Epithelial cell of esophagus (primary cell): Measurements from ENCODE around the gene TNFSF8.
A peak's percentile ranks its signal among the peaks of the same experiment; 100 is the strongest.

Source experiments
- DNase-seq: peaks from one replicate; pipeline ENCODE4 v3.0.0; 2010; ENCODE audit warnings: low read depth
- H3K4me3 ChIP-seq: 2 replicates; pipeline ENCODE4 v1.5.1; 2011; ENCODE audit warnings: mild to moderate bottlenecking, low read length, control low read depth
- CTCF ChIP-seq: IDR thresholded peaks from 2 replicates; pipeline ENCODE4 v1.5.1; 2011; ENCODE audit warnings: low read depth, mild to moderate bottlenecking, low read length, control low read depth, inconsistent platforms; ENCODE audit not compliant: insufficient read depth; ENCODE audit errors: missing control alignments

The TNFSF8 gene

GRCh38 chr9:114893221-114894010 lies 37.0 kb downstream of the TNFSF8 start:
- no peak overlapping the region for H3K4me3 ChIP-seq
- DNase-seq = peak; percentile 43
- TF ChIP-seq CTCF = no peak

- no peak for DNase-seq
- no peak for TF ChIP-seq CTCF
- H3K4me3 ChIP-seq = no peak overlapping the region
Measured at GRCh38 chr9:114889802-114890224, 40.6 kb downstream of the TNFSF8 start.

GRCh38 chr9:114888607-114889006 lies 41.8 kb downstream of the TNFSF8 start:
- no peak overlapping the region for H3K4me3 ChIP-seq
- TF ChIP-seq CTCF = no peak

GRCh38 chr9:114887963-114888362 lies 42.4 kb downstream of the TNFSF8 start:
- TF ChIP-seq CTCF = no peak
- no peak overlapping the region for H3K4me3 ChIP-seq
- DNase-seq = no peak

More at GRCh38 chr9:114888607-114889006, 41.8 kb downstream of the TNFSF8 start:
- no peak for DNase-seq

GRCh38 chr9:114884787-114885452 lies 45.5 kb downstream of the TNFSF8 start:
- no peak overlapping the region for H3K4me3 ChIP-seq
- DNase-seq = peak; percentile 95
- TF ChIP-seq CTCF = no peak

- TF ChIP-seq CTCF = no peak
- H3K4me3 ChIP-seq = no peak overlapping the region
- DNase-seq = peak; percentile 84
Measured at GRCh38 chr9:114883709-114884108, 46.7 kb downstream of the TNFSF8 start.
